SK-N-SH (cell line): Measurements from ENCODE around the gene PHOX2A. TPM values are rescaled to one million over a fixed set of nuclear protein-coding genes. Genes with fewer than 3 reads are reported as not detected.

Experiments used
- CTCF ChIA-PET: fragments of 300-600, 350-600 bp; formaldehyde crosslinking; extraction: SDS; loops from one replicate; lab custom pipeline; 2021; lab: Yijun Ruan, JAX
- POLR2A ChIA-PET: fragments of 350-600 bp; sonication (Branson Sonifier 250); formaldehyde crosslinking; extraction: SDS; loops from one replicate; lab custom pipeline; 2020; ENCODE audit warnings: antibody characterized with exemption, inconsistent platforms; lab: Yijun Ruan, JAX
- DNase-seq: peaks from one replicate; pipeline ENCODE4 v3.0.0; 2012
- H2AFZ ChIP-seq: fragments of 200-600 bp; sonication (generic); 2 replicates; pipeline ENCODE4 v1.8.1; 2016; ENCODE audit warnings: antibody characterized with exemption, mild to moderate bottlenecking, low read depth
- H3F3A ChIP-seq: fragments of 200-600 bp; sonication (generic); replicated peaks from 2 replicates; pipeline ENCODE3; 2016; ENCODE audit warnings: antibody characterized with exemption, mild to moderate bottlenecking; ENCODE audit not compliant: insufficient read depth
- H3K27ac ChIP-seq, 2 experiments: fragments of 200-500 bp in 1 of 2; fragments of 200-600 bp in 1 of 2; sonication (Bioruptor generic) in 1 of 2; sonication (generic), shearing (Covaris generic) in 1 of 2; 2 replicates each; pipeline versions ENCODE4 v1.5.1 to v1.6.1; 2014 to 2016; ENCODE audit warnings: low read depth in 2 of 2, inconsistent platforms in 1 of 2, low read length in 1 of 2, mild to moderate bottlenecking in 1 of 2, mixed read lengths in 1 of 2
- H3K27me3 ChIP-seq: fragments of 200-600 bp; sonication (generic), shearing (Covaris generic); 2 replicates; pipeline ENCODE4 v1.6.1; 2016; ENCODE audit warnings: mixed run types; ENCODE audit not compliant: insufficient read depth
- H3K36me3 ChIP-seq, 2 experiments: fragments of 200-500 bp in 1 of 2; fragments of 200-600 bp in 1 of 2; sonication (Bioruptor generic) in 1 of 2; sonication (generic) in 1 of 2; replicated peaks in 1 of 2; 2 replicates each; pipeline versions ENCODE3 to v1.5.1; 2014 to 2016; ENCODE audit warnings: low read length in 1 of 2, mild to moderate bottlenecking in 1 of 2; ENCODE audit not compliant: insufficient read depth in 2 of 2, control insufficient read depth in 1 of 2
- H3K4me1 ChIP-seq, 2 experiments: fragments of 200-500 bp in 1 of 2; fragments of 200-600 bp in 1 of 2; sonication (Bioruptor generic) in 1 of 2; sonication (generic), shearing (Covaris generic) in 1 of 2; 2 replicates each; pipeline versions ENCODE4 v1.5.1 to v1.6.1; 2014 to 2016; ENCODE audit warnings: low read depth in 1 of 2, low read length in 1 of 2, mixed run types in 1 of 2; ENCODE audit not compliant: insufficient read depth in 2 of 2, control insufficient read depth in 1 of 2
- H3K4me2 ChIP-seq: fragments of 200-600 bp; sonication (generic), shearing (Covaris generic); 2 replicates; pipeline ENCODE4 v1.6.1; 2017; ENCODE audit warnings: mixed run types
- H3K4me3 ChIP-seq, 2 experiments: fragments of 200-500 bp in 1 of 2; fragments of 200-600 bp in 1 of 2; sonication (Bioruptor generic) in 1 of 2; sonication (generic), shearing (Covaris generic) in 1 of 2; 2 replicates each; pipeline versions ENCODE4 v1.5.1 to v1.8.1; 2014 to 2016; ENCODE audit warnings: low read depth in 2 of 2, inconsistent platforms in 1 of 2, low read length in 1 of 2, mild to moderate bottlenecking in 1 of 2, mixed read lengths in 1 of 2, moderate library complexity in 1 of 2
- H3K79me2 ChIP-seq: fragments of 200-600 bp; sonication (generic); 2 replicates; pipeline ENCODE4 v1.8.1; 2017; ENCODE audit warnings: mild to moderate bottlenecking; ENCODE audit not compliant: insufficient read depth
- H3K9ac ChIP-seq: fragments of 200-600 bp; sonication (generic); 2 replicates; pipeline ENCODE4 v1.6.1; 2017; ENCODE audit warnings: mixed run types
- H3K9me2 ChIP-seq: fragments of 200-600 bp; sonication (generic); 2 replicates; pipeline ENCODE4 v1.6.1; 2017; ENCODE audit warnings: mixed run types
- H3K9me3 ChIP-seq: fragments of 200-600 bp; sonication (generic); 2 replicates; pipeline ENCODE4 v1.6.1; 2017; ENCODE audit warnings: mixed run types, mild to moderate bottlenecking, moderate library complexity
- H4K20me1 ChIP-seq: fragments of 200-600 bp; sonication (generic); 2 replicates; pipeline ENCODE4 v1.6.1; 2017; ENCODE audit warnings: mild to moderate bottlenecking, mixed run types; ENCODE audit not compliant: insufficient read depth
- ELF1 ChIP-seq: IDR thresholded peaks from 2 replicates; pipeline ENCODE4 v1.4.0; 2012
- EZH2phosphoT487 ChIP-seq: fragments of 200-600 bp; sonication (generic); IDR thresholded peaks from 2 replicates; pipeline ENCODE4 v1.6.1; 2017; ENCODE audit warnings: low read depth, mixed run types, mild to moderate bottlenecking, antibody characterized with exemption, moderate library complexity, borderline replicate concordance
- FOSL2 ChIP-seq: IDR thresholded peaks from 2 replicates; pipeline ENCODE4 v1.4.0; 2012; ENCODE audit warnings: low read depth, mild to moderate bottlenecking, moderate library complexity, borderline replicate concordance
- FOXJ3 ChIP-seq: sonication (generic); formaldehyde crosslinking; IDR thresholded peaks from 2 replicates; pipeline ENCODE4 v1.5.1; 2020; ENCODE audit warnings: mild to moderate bottlenecking, missing genetic modification reagents
- GABPA ChIP-seq: IDR thresholded peaks from 2 replicates; pipeline ENCODE4 v1.4.0; 2012; ENCODE audit warnings: low read depth, mild to moderate bottlenecking
- GATA2 ChIP-seq: sonication (generic); formaldehyde crosslinking; IDR thresholded peaks from 2 replicates; pipeline ENCODE4 v1.5.0; 2020; ENCODE audit warnings: mild to moderate bottlenecking, missing genetic modification reagents
- IRF3 ChIP-seq: fragments of 150-350 bp; IDR thresholded peaks from 2 replicates; pipeline ENCODE4 v1.6.1; 2016; ENCODE audit warnings: mild to moderate bottlenecking, low read depth, low read length
- JUND ChIP-seq: IDR thresholded peaks from 2 replicates; pipeline ENCODE4 v1.4.0; 2012
- MEF2A ChIP-seq: IDR thresholded peaks from 2 replicates; pipeline ENCODE4 v1.4.0; 2012; ENCODE audit warnings: low read depth, borderline replicate concordance
- NFIC ChIP-seq: IDR thresholded peaks from 2 replicates; pipeline ENCODE4 v1.4.0; 2012; ENCODE audit warnings: borderline replicate concordance
- NRF1 ChIP-seq: IDR thresholded peaks from 2 replicates; pipeline ENCODE4 v1.6.1; 2012; ENCODE audit warnings: low read depth, mild to moderate bottlenecking, low read length
- POLR2AphosphoS5 ChIP-seq: IDR thresholded peaks from 2 replicates; pipeline ENCODE4 v1.6.1; 2012; ENCODE audit warnings: low read depth, low read length
- RAD21 ChIP-seq: IDR thresholded peaks from 2 replicates; pipeline ENCODE4 v1.6.1; 2012; ENCODE audit warnings: mild to moderate bottlenecking, low read length
- RCOR1 ChIP-seq: fragments of 150-350 bp; IDR thresholded peaks from 2 replicates; pipeline ENCODE4 v1.6.1; 2017; ENCODE audit warnings: antibody characterized with exemption, low read length
- REST ChIP-seq: IDR thresholded peaks from 2 replicates; pipeline ENCODE4 v1.6.1; 2012; ENCODE audit warnings: mild to moderate bottlenecking, low read depth, low read length, moderate library complexity
- RXRA ChIP-seq: IDR thresholded peaks from 2 replicates; pipeline ENCODE4 v1.4.0; 2012; ENCODE audit warnings: low read depth, mild to moderate bottlenecking, borderline replicate concordance
- SIN3A ChIP-seq: IDR thresholded peaks from 2 replicates; pipeline ENCODE4 v1.6.1; 2012; ENCODE audit warnings: low read depth, mild to moderate bottlenecking, low read length, moderate library complexity, borderline replicate concordance
- TAF1 ChIP-seq: IDR thresholded peaks from 2 replicates; pipeline ENCODE4 v1.6.1; 2012; ENCODE audit warnings: low read depth, mild to moderate bottlenecking, low read length, moderate library complexity, borderline replicate concordance
- TEAD4 ChIP-seq: IDR thresholded peaks from 2 replicates; pipeline ENCODE4 v1.4.0; 2012; ENCODE audit warnings: mild to moderate bottlenecking, borderline replicate concordance; ENCODE audit not compliant: insufficient read depth
- YY1 ChIP-seq: IDR thresholded peaks from 2 replicates; pipeline ENCODE4 v1.4.0; 2012; ENCODE audit warnings: low read depth, mild to moderate bottlenecking
- WGBS: methylation state at CpG from one replicate; pipeline ENCODE4 v1.1.6; 2017; ENCODE audit warnings: low lambda C conversion rate; 5-methylcytosine and 5-hydroxymethylcytosine counted together
- polyA plus RNA-seq, 3 experiments: library from polyadenylated mRNA; depleted of rRNA; stranded (reverse); fragments of >200 nt; gene quantifications; 2 replicates each; pipeline ENCODE4 v1.2.3, GENCODE V29; 2012

The PHOX2A gene
- polyA plus RNA-seq, 1 of the 3 experiments (the other 2 are of a cell fraction): 75.6 TPM

GRCh38 chr11:72233773-72234513 lies 10.0 kb downstream of the PHOX2A start:
- no peak overlapping the region for H2AFZ ChIP-seq
- WGBS: 89% methylated on average over 8 of the region's 8 CpGs
- H3K27me3 ChIP-seq: no peaks in the 10 kb centered on the region
- H3K4me2 ChIP-seq: no peak overlapping the region
- ChIA-PET POLR2A (interaction anchor here (1.0 to 15.5 kb wide), 12 partner anchors 8 to 200 kb away, joined by 3 to 880 read pairs (median 54); partner anchors contain the start of genes CLPB and INPPL1), CTCF (interaction anchor here (0.9 to 19.7 kb wide), 7 partner anchors 94 to 209 kb away, joined by 3 to 314 read pairs (median 4); partner anchors contain the start of gene CLPB)
- H3K9me2 ChIP-seq: no peaks in the 10 kb centered on the region
- H3F3A ChIP-seq: peaks cover 53% of the 10 kb centered on the region
- peaks cover 9% of the 10 kb centered on the region; the same call in 1 of the 2 replicates for H3K79me2 ChIP-seq
- peaks cover 7 to 27% of the 10 kb centered on the region in 2 experiments; a peak in 2 of 4 replicates for H3K4me1 ChIP-seq
- H3K36me3 ChIP-seq: peaks cover 51 to 79% of the 10 kb centered on the region in 2 experiments
- H3K27ac ChIP-seq: peak overlapping the region; percentile 6 to 90; a peak in 3 of 4 replicates
- no peak overlapping the region for H3K9ac ChIP-seq
- no peaks in the 10 kb centered on the region for H3K9me3 ChIP-seq
- no peak overlapping the region for H3K4me3 ChIP-seq
- H4K20me1 ChIP-seq: peaks cover 21% of the 10 kb centered on the region
- no peak for DNase-seq
- TF ChIP-seq POLR2AphosphoS5 (peak; percentile 17; the same call in 1 of the 2 replicates), TEAD4 (no peak)

GRCh38 chr11:72233056-72233772 lies 10.8 kb downstream of the PHOX2A start:
- Histone ChIP-seq H3K4me1 (peaks cover under 1 to 21% of the 10 kb centered on the region in 2 experiments; a peak in 2 of 4 replicates), H3K79me2 (peaks cover 16% of the 10 kb centered on the region; the same call in 1 of the 2 replicates), H3K4me2 (no peak overlapping the region), H3K9me2 (no peaks in the 10 kb centered on the region), H3K4me3 (no peak overlapping the region), H3K36me3 (peaks cover 49 to 79% of the 10 kb centered on the region in 2 experiments), H3F3A (peaks cover 46% of the 10 kb centered on the region), H3K9ac (no peak overlapping the region), H3K9me3 (no peaks in the 10 kb centered on the region), H4K20me1 (peaks cover 28% of the 10 kb centered on the region), H2AFZ (no peak overlapping the region), H3K27ac (no peak overlapping the region; a peak in 1 of 4 replicates), H3K27me3 (no peaks in the 10 kb centered on the region)
- TF ChIP-seq RXRA (no peak), TEAD4 (no peak), FOSL2 (no peak), TAF1 (no peak), RAD21 (no peak), ELF1 (no peak), GABPA (no peak), IRF3 (no peak), NRF1 (no peak), EZH2phosphoT487 (no peak), YY1 (no peak), SIN3A (no peak), NFIC (no peak), FOXJ3 (CRISPR knock-in tag) (no peak), JUND (no peak), GATA2 (CRISPR knock-in tag) (no peak), MEF2A (no peak), REST (no peak), RCOR1 (no peak), POLR2AphosphoS5 (no peak)
- WGBS: 89% methylated on average over 13 of the region's 13 CpGs
- CTCF ChIA-PET: interaction anchor here (1.0 to 1.3 kb wide), 3 partner anchors 181 to 208 kb away, joined by 3 to 4 read pairs (median 3); no protein-coding TSS in a partner anchor
- POLR2A ChIA-PET: interaction anchor here (0.7 to 2.2 kb wide), 4 partner anchors 10 to 198 kb away, joined by 3 to 9 read pairs (median 5); no protein-coding TSS in a partner anchor
- no peak for DNase-seq
